ENCODE measurements around the gene G2E3.

DNA sequence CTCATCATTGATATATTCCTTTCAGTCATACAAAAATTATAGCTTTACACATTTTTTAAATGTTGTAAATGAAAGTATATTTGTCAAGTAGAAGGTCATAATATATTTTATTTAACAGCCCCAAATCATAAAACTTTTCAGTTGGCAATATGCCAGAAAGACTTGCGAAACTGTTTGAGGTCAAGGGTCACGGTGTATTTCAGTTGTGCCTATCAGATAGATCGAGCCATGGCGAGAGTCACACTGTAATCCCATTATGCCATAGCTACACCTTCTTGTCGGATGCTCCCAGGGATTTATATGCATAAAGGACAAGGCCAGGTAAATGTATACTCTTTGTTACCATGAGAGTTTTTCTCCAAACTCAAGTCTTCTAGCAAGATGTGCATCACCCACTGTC, 26.7 kb upstream of the G2E3 start:
- TF ChIP-seq, protein P1, sequence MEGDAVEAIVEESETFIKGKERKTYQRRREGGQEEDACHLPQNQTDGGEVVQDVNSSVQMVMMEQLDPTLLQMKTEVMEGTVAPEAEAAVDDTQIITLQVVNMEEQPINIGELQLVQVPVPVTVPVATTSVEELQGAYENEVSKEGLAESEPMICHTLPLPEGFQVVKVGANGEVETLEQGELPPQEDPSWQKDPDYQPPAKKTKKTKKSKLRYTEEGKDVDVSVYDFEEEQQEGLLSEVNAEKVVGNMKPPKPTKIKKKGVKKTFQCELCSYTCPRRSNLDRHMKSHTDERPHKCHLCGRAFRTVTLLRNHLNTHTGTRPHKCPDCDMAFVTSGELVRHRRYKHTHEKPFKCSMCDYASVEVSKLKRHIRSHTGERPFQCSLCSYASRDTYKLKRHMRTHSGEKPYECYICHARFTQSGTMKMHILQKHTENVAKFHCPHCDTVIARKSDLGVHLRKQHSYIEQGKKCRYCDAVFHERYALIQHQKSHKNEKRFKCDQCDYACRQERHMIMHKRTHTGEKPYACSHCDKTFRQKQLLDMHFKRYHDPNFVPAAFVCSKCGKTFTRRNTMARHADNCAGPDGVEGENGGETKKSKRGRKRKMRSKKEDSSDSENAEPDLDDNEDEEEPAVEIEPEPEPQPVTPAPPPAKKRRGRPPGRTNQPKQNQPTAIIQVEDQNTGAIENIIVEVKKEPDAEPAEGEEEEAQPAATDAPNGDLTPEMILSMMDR (conservative IDR thresholded peaks at IDR 0.05 in 1 of 2, IDR thresholded peaks at IDR 0.05 in 1 of 2; ENCODE audit: extremely low read depth in 1 of 2, insufficient read depth in 1 of 2, low read depth in 1 of 2, low read length in 2 of 2) = no peak
- TF ChIP-seq EZH2 (IDR thresholded peaks at IDR 0.05; ENCODE audit: borderline replicate concordance, low read length) = no peak
